Erythroblast (primary cell): ENCODE measurements around the gene ICAM2.

Source experiments
- GATA1 ChIP-seq: IDR thresholded peaks from 2 replicates; pipeline ENCODE4 v1.6.1; 2011; ENCODE audit warnings: low read depth, mild to moderate bottlenecking, control low read depth, low read length, moderate library complexity
- POLR2A ChIP-seq: IDR thresholded peaks from 2 replicates; pipeline ENCODE4 v1.6.1; 2011; ENCODE audit warnings: mild to moderate bottlenecking, low read length

DNA sequence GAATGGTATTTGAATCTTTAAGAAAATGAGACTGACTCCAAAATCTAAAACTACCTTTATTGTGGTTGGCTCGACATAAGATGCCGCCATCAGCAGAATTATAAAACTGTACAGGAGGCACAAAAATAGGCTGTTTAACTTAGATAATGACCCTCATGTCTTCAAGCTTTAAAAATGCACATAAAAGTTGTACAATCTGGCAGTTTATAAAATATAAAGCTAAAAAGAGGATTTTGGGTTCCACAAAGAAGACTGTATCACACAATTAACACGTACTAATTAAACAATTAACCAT is 18.6 kb upstream of the ICAM2 start:
- no peak for TF ChIP-seq POLR2A
- no peak for TF ChIP-seq GATA1
